Fibroblast of pulmonary artery (primary cell): ENCODE measurements around the gene ZNF669.
"Not testable (repeated sequence)": the region's sequence is repeated elsewhere in the genome, so short reads cannot be mapped to it uniquely, and the experiment has no call there.

Experiments
- DNase-seq: peaks from one replicate; pipeline ENCODE4 v3.0.0-alpha.2; 2010; ENCODE audit warnings: low read depth
- H3K4me3 ChIP-seq: replicated peaks from 2 replicates; pipeline ENCODE4 v1.5.1; 2011; ENCODE audit warnings: low read depth, mild to moderate bottlenecking, control low read depth, low read length, moderate library complexity
- TF ChIP-seq, protein P1 (sequence below): IDR thresholded peaks from 2 replicates; pipeline ENCODE4 v1.5.1; 2011; ENCODE audit warnings: mild to moderate bottlenecking, control low read depth, low read length, inconsistent platforms; ENCODE audit errors: missing control alignments

Gene ZNF669

DNA sequence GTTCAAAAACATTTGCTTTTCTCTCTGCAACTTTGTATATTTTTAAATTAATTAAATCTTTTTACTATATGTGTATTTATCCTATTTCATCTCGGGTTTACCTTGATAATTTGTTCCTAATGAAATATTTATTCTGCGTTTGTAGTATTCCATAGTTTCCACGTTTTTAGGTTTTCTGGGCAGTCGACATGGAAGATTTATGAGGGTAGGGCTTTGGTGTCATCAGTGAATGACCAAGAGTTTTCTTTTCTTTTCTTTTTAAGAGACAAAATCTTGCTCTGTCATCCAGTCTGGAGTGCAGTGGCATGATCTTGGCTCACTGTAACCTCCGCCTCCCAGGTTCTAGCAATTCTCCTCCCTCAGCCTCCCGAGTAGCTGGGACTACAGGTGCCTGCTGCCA is 17.2 kb upstream of the ZNF669 start:
- no peak overlapping the region for H3K4me3 ChIP-seq
- TF ChIP-seq, protein P1, sequence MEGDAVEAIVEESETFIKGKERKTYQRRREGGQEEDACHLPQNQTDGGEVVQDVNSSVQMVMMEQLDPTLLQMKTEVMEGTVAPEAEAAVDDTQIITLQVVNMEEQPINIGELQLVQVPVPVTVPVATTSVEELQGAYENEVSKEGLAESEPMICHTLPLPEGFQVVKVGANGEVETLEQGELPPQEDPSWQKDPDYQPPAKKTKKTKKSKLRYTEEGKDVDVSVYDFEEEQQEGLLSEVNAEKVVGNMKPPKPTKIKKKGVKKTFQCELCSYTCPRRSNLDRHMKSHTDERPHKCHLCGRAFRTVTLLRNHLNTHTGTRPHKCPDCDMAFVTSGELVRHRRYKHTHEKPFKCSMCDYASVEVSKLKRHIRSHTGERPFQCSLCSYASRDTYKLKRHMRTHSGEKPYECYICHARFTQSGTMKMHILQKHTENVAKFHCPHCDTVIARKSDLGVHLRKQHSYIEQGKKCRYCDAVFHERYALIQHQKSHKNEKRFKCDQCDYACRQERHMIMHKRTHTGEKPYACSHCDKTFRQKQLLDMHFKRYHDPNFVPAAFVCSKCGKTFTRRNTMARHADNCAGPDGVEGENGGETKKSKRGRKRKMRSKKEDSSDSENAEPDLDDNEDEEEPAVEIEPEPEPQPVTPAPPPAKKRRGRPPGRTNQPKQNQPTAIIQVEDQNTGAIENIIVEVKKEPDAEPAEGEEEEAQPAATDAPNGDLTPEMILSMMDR: no peak
- DNase-seq: no peak

DNA sequence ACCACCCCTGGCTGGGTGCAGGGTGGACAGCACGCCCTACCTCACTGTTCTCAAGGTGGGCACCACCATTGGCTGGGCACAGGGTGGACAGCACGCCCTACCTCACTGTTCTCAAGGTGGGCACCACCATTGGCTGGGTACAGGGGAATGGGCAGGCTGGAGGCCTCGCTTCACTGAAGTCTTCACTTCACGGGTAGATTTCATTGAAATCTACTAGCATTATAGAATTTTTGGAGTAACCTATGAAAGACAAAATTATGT is 16.2 kb upstream of the ZNF669 start:
- H3K4me3 ChIP-seq, DNase-seq: not testable (repeated sequence)

DNA sequence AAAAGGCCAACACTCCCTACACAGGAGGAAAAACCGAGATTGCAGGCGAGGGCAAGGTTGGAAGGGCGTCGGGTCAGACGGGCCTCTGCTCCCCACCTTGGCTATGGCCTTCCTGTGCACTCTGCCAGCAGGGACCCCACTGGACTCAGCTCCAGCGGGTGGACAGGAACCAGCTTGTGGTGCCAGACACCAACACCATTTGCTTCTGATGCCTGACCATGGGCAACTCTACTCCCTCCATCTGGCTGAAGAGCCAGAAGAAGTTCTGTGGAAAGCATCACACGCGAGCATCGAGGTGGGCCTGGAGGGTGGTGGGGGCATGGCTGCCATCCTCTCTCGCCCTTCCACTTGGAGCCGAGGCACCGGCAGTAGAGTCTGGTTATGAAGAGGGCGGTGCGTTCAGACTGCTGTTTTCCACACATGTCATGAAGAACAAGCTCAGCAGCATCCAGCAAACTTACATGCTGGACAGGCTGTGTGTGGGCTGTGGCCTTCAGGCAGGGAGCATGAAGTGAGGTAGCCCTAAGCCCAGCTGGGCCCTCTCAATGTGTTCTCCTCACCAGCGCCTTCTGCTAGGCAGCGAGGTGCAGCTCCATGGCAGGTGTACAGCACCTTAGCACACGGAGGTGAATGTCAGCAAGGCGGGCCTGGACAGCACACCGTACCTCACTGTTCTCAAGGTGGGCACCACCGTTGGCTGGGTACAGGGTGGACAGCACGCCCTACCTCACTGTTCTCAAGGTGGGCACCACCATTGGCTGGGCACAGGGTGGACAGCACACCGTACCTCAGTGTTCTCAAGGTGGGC is 15.6 kb upstream of the ZNF669 start:
- TF ChIP-seq, protein P1: no peak
- no peak for DNase-seq
- H3K4me3 ChIP-seq: no peak overlapping the region

DNA sequence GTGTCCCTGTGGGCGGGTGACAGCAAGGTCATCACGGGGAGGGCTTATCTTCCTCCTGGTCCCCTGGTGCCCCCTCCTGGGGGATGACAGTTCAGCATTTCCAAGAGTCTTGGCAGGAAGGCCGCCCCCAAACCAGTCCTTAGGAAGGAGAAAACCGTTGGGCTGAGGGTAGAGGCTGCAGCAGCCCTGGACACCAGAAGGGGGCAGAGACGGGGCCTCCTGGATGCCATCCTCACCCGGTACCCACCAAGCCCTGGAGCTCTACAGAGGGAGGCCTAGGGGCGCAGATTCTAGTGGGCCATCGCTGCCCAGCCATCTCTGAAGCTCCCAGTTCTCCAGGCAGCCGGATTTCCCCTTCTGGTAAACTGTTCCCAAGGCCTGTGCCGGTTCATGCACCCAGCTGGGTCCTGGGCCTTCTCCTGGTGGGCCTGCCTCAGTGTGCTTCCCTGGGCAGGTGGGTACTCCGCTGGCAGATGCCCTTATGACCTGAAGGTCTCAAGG is 14.8 kb upstream of the ZNF669 start:
- TF ChIP-seq, protein P1: no peak
- no peak overlapping the region for H3K4me3 ChIP-seq
- peak; percentile 23 for DNase-seq

DNA sequence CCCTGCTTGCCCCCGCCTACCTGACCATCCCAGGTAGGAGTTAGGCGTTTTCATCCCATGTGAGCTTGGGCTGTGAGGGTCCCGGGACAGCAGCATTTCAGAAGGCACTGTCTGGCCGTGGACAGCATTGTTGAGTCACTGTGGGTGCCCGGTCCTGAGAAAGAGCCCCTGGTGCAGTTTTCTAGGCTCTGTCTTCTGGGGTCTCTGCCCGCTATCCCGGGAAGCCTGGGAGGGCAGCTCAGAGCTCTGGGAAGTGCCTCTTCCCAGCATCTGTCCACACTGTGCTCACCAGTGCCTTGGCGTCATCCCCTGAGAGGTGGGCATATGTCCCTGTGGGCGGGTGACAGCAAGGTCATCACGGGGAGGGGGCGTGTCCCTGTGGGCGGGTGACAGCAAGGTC is 11.4 kb upstream of the ZNF669 start:
- H3K4me3 ChIP-seq: no peak overlapping the region
- DNase-seq: no peak
- TF ChIP-seq, protein P1: no peak

DNA sequence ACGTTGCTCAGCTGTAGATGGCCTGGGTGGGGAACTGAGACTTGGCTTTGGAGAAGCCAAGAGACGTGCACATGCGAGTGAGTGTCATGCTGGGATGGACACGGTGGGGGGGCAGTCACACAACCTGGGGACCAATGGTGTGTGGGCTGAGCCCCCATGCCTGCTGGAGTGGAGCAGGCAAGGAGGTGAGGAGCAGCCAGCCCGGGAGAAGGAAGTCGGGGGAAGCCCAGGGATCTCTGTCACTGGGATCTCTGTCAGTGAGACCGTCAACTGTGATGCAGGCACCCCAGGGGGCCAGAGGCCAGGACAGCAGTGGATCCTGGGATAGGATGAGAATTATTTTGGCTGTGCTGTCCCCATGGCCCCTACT is 11.0 kb upstream of the ZNF669 start:
- no peak overlapping the region for H3K4me3 ChIP-seq
- TF ChIP-seq, protein P1: no peak
- no peak for DNase-seq

DNA sequence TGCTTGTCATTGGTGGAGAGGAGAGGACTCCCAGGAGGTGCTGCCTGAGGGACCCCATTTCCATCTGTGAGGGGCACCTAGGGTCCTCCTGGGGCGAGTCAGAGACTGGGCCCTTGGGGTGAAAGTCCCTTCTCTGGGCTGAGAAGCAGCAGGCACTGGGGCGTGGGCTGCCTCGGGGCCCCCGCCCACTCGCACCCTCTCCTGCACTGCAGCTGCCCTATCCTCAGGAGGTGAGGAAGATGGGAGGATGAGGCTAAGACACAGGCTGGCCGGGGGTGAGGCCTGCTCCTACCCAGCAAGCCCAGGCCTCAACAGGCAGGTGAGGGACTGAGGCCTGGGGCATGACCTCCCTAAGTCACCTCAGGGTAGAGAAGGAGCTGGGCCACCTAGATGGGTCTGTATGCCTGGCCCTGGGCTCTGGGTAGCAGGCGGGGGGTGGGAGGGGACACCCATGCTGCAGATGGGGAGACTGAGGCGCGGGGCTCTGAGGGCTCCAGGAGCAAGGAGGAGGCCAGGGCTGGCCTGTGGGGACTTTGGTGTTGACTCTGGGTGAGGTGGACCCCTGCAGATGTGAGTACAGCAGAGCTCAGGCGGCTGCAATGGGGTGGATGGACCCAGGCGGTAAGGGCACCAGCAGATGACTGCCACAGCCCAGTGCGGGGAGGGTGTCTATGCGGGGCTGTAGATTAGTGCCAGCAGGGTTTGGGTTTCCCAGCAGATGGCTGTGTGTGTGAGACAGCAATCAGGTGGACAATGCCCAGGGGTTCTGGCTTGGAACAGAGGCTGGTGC is 10.4 kb upstream of the ZNF669 start:
- DNase-seq: no peak
- TF ChIP-seq, protein P1: no peak
- H3K4me3 ChIP-seq: no peak overlapping the region
